PC-3 (cell line): ENCODE results near the gene RAB5B.

ENCODE experiments used
- EZH2 ChIP-seq: fragments of 300-600 bp; sonication (generic); IDR thresholded peaks from one replicate; pipeline ENCODE4 v1.6.1; 2017; ENCODE audit warnings: antibody characterized with exemption, mild to moderate bottlenecking, low read length; ENCODE audit not compliant: unreplicated experiment
- EZH2phosphoT487 ChIP-seq: fragments of 300-600 bp; sonication (generic); IDR thresholded peaks from 2 replicates; pipeline ENCODE4 v1.6.1; 2018; ENCODE audit warnings: mild to moderate bottlenecking, antibody characterized with exemption, low read length, borderline replicate concordance
- TF ChIP-seq, protein P1 (sequence below): fragments of 300-600 bp; sonication (generic); conservative IDR thresholded peaks from 2 replicates; pipeline ENCODE4 v1.5.1; 2017; ENCODE audit warnings: antibody characterized with exemption, low read depth, mild to moderate bottlenecking, low read length

DNA sequence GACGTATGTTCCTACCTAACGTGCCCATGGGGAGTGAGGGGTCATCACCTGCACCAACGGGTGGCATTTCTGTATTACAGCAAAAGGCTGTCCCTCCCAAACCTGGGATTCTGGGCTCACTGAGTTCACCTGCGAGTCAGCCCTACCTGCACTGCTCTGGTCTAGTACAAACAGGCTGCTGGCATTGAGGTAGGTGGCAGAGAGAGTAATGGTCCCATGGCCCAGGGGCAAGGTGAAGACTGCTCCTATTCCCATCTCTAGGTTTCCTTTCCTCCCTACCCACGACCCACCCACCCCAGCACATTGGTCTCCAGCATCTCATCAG, 23.6 kb downstream of the RAB5B start:
- no peak for TF ChIP-seq EZH2
- TF ChIP-seq, protein P1, sequence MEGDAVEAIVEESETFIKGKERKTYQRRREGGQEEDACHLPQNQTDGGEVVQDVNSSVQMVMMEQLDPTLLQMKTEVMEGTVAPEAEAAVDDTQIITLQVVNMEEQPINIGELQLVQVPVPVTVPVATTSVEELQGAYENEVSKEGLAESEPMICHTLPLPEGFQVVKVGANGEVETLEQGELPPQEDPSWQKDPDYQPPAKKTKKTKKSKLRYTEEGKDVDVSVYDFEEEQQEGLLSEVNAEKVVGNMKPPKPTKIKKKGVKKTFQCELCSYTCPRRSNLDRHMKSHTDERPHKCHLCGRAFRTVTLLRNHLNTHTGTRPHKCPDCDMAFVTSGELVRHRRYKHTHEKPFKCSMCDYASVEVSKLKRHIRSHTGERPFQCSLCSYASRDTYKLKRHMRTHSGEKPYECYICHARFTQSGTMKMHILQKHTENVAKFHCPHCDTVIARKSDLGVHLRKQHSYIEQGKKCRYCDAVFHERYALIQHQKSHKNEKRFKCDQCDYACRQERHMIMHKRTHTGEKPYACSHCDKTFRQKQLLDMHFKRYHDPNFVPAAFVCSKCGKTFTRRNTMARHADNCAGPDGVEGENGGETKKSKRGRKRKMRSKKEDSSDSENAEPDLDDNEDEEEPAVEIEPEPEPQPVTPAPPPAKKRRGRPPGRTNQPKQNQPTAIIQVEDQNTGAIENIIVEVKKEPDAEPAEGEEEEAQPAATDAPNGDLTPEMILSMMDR = no peak
- no peak for TF ChIP-seq EZH2phosphoT487
